ENCODE measurements around the gene IQSEC1. TPM values are rescaled to one million over a fixed set of nuclear protein-coding genes. Genes with fewer than 3 reads are reported as not detected.

IQSEC1 gene
- total and polyA plus RNA-seq, 2 donors, result 9.4 to 21.9 TPM

GRCh38 chr3:13081603-13082360, 8.6 kb upstream of the IQSEC1 start:
- Histone ChIP-seq H3K4me1 (ENCODE audit: control insufficient read depth in 2 of 2, insufficient read depth in 2 of 2, low read length in 2 of 2) (peaks cover 18 to 47% of the 10 kb centered on the region in 2 donors), H3K27me3 (ENCODE audit: control insufficient read depth in 2 of 2, insufficient read depth in 1 of 2, low read length in 1 of 2) (no peaks in the 10 kb centered on the region), H3K9me3 (ENCODE audit: control insufficient read depth in 2 of 2, insufficient read depth in 1 of 2, low read length in 1 of 2) (peaks cover 0 to 5% of the 10 kb centered on the region in 2 donors), H3K36me3 (ENCODE audit: control insufficient read depth in 2 of 2, insufficient read depth in 2 of 2, low read length in 1 of 2) (no peaks in the 10 kb centered on the region), H3K27ac (ENCODE audit: low read depth in 1 of 2, low read length in 1 of 2) (no peak overlapping the region), H3K4me3 (ENCODE audit: low read length in 2 of 2) (no peak overlapping the region)
- no peak for DNase-seq (ENCODE audit: low read depth in 6 of 9, low spot score in 9 of 9)
- 92% methylated on average over 23 of the region's 23 CpGs for WGBS

GRCh38 chr3:13080591-13080990, 7.4 kb upstream of the IQSEC1 start:
- Histone ChIP-seq H3K4me1 (ENCODE audit: control insufficient read depth in 2 of 2, insufficient read depth in 2 of 2, low read length in 2 of 2) (peaks cover 18 to 47% of the 10 kb centered on the region in 2 donors), H3K4me3 (ENCODE audit: low read length in 2 of 2) (no peak overlapping the region), H3K9me3 (ENCODE audit: control insufficient read depth in 2 of 2, insufficient read depth in 1 of 2, low read length in 1 of 2) (peaks cover 0 to 5% of the 10 kb centered on the region in 2 donors), H3K36me3 (ENCODE audit: control insufficient read depth in 2 of 2, insufficient read depth in 2 of 2, low read length in 1 of 2) (no peaks in the 10 kb centered on the region), H3K27me3 (ENCODE audit: control insufficient read depth in 2 of 2, insufficient read depth in 1 of 2, low read length in 1 of 2) (no peaks in the 10 kb centered on the region), H3K27ac (ENCODE audit: low read depth in 1 of 2, low read length in 1 of 2) (no peak overlapping the region)
- no peak for DNase-seq (ENCODE audit: low read depth in 6 of 9, low spot score in 9 of 9)
- 95% methylated on average over 8 of the region's 8 CpGs for WGBS

- H3K36me3 ChIP-seq (ENCODE audit: control insufficient read depth in 2 of 2, insufficient read depth in 2 of 2, low read length in 1 of 2), result no peaks in the 10 kb centered on the region
- no peak overlapping the region for H3K27ac ChIP-seq (ENCODE audit: low read depth in 1 of 2, low read length in 1 of 2)
- no peaks in the 10 kb centered on the region for H3K27me3 ChIP-seq (ENCODE audit: control insufficient read depth in 2 of 2, insufficient read depth in 1 of 2, low read length in 1 of 2)
- H3K9me3 ChIP-seq (ENCODE audit: control insufficient read depth in 2 of 2, insufficient read depth in 1 of 2, low read length in 1 of 2), result peaks cover 0 to 5% of the 10 kb centered on the region in 2 donors
- peaks cover 18 to 50% of the 10 kb centered on the region in 2 donors for H3K4me1 ChIP-seq (ENCODE audit: control insufficient read depth in 2 of 2, insufficient read depth in 2 of 2, low read length in 2 of 2)
- no peak for DNase-seq (ENCODE audit: low read depth in 6 of 9, low spot score in 9 of 9)
- WGBS, result 88% methylated on average over 3 of the region's 3 CpGs
- H3K4me3 ChIP-seq (ENCODE audit: low read length in 2 of 2), result no peak overlapping the region
Observed at GRCh38 chr3:13080026-13080425, 6.8 kb upstream of the IQSEC1 start.

- Histone ChIP-seq H3K4me1 (ENCODE audit: control insufficient read depth in 2 of 2, insufficient read depth in 2 of 2, low read length in 2 of 2) (peaks cover 18 to 53% of the 10 kb centered on the region in 2 donors), H3K36me3 (ENCODE audit: control insufficient read depth in 2 of 2, insufficient read depth in 2 of 2, low read length in 1 of 2) (no peaks in the 10 kb centered on the region)
- WGBS, result 97% methylated on average over 7 of the region's 7 CpGs
Observed at GRCh38 chr3:13079510-13079909, 6.3 kb upstream of the IQSEC1 start.

GRCh38 chr3:13079051-13079450, 5.8 kb upstream of the IQSEC1 start:
- Histone ChIP-seq H3K27ac (ENCODE audit: low read depth in 1 of 2, low read length in 1 of 2) (no peak overlapping the region), H3K4me1 (ENCODE audit: control insufficient read depth in 2 of 2, insufficient read depth in 2 of 2, low read length in 2 of 2) (peaks cover 17 to 52% of the 10 kb centered on the region in 2 donors), H3K36me3 (ENCODE audit: control insufficient read depth in 2 of 2, insufficient read depth in 2 of 2, low read length in 1 of 2) (no peaks in the 10 kb centered on the region), H3K4me3 (ENCODE audit: low read length in 2 of 2) (no peak overlapping the region), H3K27me3 (ENCODE audit: control insufficient read depth in 2 of 2, insufficient read depth in 1 of 2, low read length in 1 of 2) (peaks cover 5 to 8% of the 10 kb centered on the region in 2 donors), H3K9me3 (ENCODE audit: control insufficient read depth in 2 of 2, insufficient read depth in 1 of 2, low read length in 1 of 2) (peaks cover 0 to 5% of the 10 kb centered on the region in 2 donors)
- 80% methylated on average over 7 of the region's 7 CpGs for WGBS
- no peak for DNase-seq (ENCODE audit: low read depth in 6 of 9, low spot score in 9 of 9)

More at GRCh38 chr3:13079510-13079909, 6.3 kb upstream of the IQSEC1 start:
- peaks cover 3% of the 10 kb centered on the region in 2 donors for H3K27me3 ChIP-seq (ENCODE audit: control insufficient read depth in 2 of 2, insufficient read depth in 1 of 2, low read length in 1 of 2)
- H3K27ac ChIP-seq (ENCODE audit: low read depth in 1 of 2, low read length in 1 of 2), result no peak overlapping the region
- H3K4me3 ChIP-seq (ENCODE audit: low read length in 2 of 2), result no peak overlapping the region
- no peak for DNase-seq (ENCODE audit: low read depth in 6 of 9, low spot score in 9 of 9)
- peaks cover 0 to 5% of the 10 kb centered on the region in 2 donors for H3K9me3 ChIP-seq (ENCODE audit: control insufficient read depth in 2 of 2, insufficient read depth in 1 of 2, low read length in 1 of 2)

GRCh38 chr3:13078163-13078905, 5.1 kb upstream of the IQSEC1 start:
- peak in 1 of 9 donors; percentile 60 for DNase-seq (ENCODE audit: low read depth in 6 of 9, low spot score in 9 of 9)
- 64% methylated on average over 12 of the region's 12 CpGs for WGBS
- Histone ChIP-seq H3K27ac (ENCODE audit: low read depth in 1 of 2, low read length in 1 of 2) (peak overlapping the region in 1 of 2 donors; percentile 26), H3K36me3 (ENCODE audit: control insufficient read depth in 2 of 2, insufficient read depth in 2 of 2, low read length in 1 of 2) (no peaks in the 10 kb centered on the region), H3K27me3 (ENCODE audit: control insufficient read depth in 2 of 2, insufficient read depth in 1 of 2, low read length in 1 of 2) (peaks cover 9 to 15% of the 10 kb centered on the region in 2 donors), H3K4me3 (ENCODE audit: low read length in 2 of 2) (no peak overlapping the region), H3K4me1 (ENCODE audit: control insufficient read depth in 2 of 2, insufficient read depth in 2 of 2, low read length in 2 of 2) (peaks cover 14 to 51% of the 10 kb centered on the region in 2 donors), H3K9me3 (ENCODE audit: control insufficient read depth in 2 of 2, insufficient read depth in 1 of 2, low read length in 1 of 2) (peaks cover 0 to 5% of the 10 kb centered on the region in 2 donors)

GRCh38 chr3:13077431-13078162, 4.4 kb upstream of the IQSEC1 start:
- 66% methylated on average over 21 of the region's 21 CpGs for WGBS
- Histone ChIP-seq H3K27me3 (ENCODE audit: control insufficient read depth in 2 of 2, insufficient read depth in 1 of 2, low read length in 1 of 2) (peaks cover 13 to 23% of the 10 kb centered on the region in 2 donors), H3K4me3 (ENCODE audit: low read length in 2 of 2) (no peak overlapping the region), H3K27ac (ENCODE audit: low read depth in 1 of 2, low read length in 1 of 2) (peak overlapping the region in 1 of 2 donors; percentile 16), H3K4me1 (ENCODE audit: control insufficient read depth in 2 of 2, insufficient read depth in 2 of 2, low read length in 2 of 2) (peaks cover 22 to 53% of the 10 kb centered on the region in 2 donors), H3K36me3 (ENCODE audit: control insufficient read depth in 2 of 2, insufficient read depth in 2 of 2, low read length in 1 of 2) (no peaks in the 10 kb centered on the region), H3K9me3 (ENCODE audit: control insufficient read depth in 2 of 2, insufficient read depth in 1 of 2, low read length in 1 of 2) (peaks cover 0 to 5% of the 10 kb centered on the region in 2 donors)
- DNase-seq (ENCODE audit: low read depth in 6 of 9, low spot score in 9 of 9), result no peak

GRCh38 chr3:13075986-13076654, 2.9 kb upstream of the IQSEC1 start:
- peaks cover 14 to 29% of the 10 kb centered on the region in 2 donors for H3K27me3 ChIP-seq (ENCODE audit: control insufficient read depth in 2 of 2, insufficient read depth in 1 of 2, low read length in 1 of 2)
- 95% methylated on average over 9 of the region's 9 CpGs for WGBS
- no peak overlapping the region for H3K4me3 ChIP-seq (ENCODE audit: low read length in 2 of 2)
- peaks cover 28 to 68% of the 10 kb centered on the region in 2 donors for H3K4me1 ChIP-seq (ENCODE audit: control insufficient read depth in 2 of 2, insufficient read depth in 2 of 2, low read length in 2 of 2)
- DNase-seq (ENCODE audit: low read depth in 6 of 9, low spot score in 9 of 9), result no peak
- H3K36me3 ChIP-seq (ENCODE audit: control insufficient read depth in 2 of 2, insufficient read depth in 2 of 2, low read length in 1 of 2), result no peaks in the 10 kb centered on the region
- H3K9me3 ChIP-seq (ENCODE audit: control insufficient read depth in 2 of 2, insufficient read depth in 1 of 2, low read length in 1 of 2), result peaks cover 0 to 5% of the 10 kb centered on the region in 2 donors
- no peak overlapping the region for H3K27ac ChIP-seq (ENCODE audit: low read depth in 1 of 2, low read length in 1 of 2)

All from thymus (tissue), 11 donors.